Measurements from ENCODE around the gene USP40.

- TF ChIP-seq GATA2 (IDR thresholded peaks at IDR 0.05; ENCODE audit: low read depth, low read length) (no peak), GATA3 (IDR thresholded peaks at IDR 0.05; ENCODE audit: low read depth, low read length) (no peak)
Observed at GRCh38 chr2:233480490-233481202, 85.9 kb downstream of the USP40 start.

Data from SH-SY5Y (cell line).